Measurements from ENCODE around the gene WDR27.
"Not testable (repeated sequence)": the region's sequence is repeated elsewhere in the genome, so short reads cannot be mapped to it uniquely, and the experiment has no call there.

WDR27 gene

DNA sequence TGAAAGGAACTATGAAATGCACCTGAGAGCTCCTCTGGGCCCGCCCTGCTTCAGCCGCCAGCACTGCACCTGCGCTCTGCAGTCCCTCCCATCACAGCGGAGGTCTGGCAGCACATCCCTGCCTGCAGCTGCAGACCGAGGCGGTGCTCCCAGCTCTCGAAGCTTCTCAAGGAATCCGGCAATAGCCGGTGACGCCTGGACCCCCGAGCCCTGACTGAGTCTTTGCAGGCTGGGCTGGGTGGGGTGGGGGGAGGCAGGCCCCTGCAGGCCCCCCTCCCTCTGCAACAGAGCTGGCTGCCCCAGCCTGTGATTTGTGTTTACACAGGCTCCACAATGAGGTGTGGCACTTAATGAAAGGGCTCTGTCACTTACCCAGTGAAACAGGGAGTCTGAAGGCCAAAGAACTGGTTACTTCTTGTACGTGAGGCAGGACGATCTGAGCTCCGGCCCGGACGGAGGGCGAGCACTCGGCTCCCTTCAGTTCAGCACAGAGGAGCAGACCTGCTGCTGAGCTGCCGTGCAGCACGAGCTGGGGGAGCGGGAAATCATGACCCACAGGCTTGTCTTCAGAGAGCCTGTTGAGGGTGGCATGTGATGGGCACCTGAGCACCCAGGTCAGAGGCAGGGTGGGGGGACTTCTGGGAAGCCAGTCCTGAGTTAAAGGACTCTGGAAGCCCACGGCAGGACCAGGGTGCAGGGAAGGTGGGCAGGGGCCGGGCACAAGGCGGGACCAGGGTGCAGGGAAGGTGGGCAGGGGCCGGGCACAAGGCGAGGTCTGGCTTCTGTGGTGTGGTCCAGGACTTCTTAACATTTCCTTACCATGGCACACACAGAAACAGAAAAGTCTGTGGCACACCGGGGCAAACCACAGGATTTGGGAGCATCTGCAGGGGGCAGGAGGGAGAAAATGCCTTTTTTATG lies 255.9 kb downstream of the WDR27 start:
- DNase-seq (ENCODE audit: low read depth in 2 of 2): no peak

DNA sequence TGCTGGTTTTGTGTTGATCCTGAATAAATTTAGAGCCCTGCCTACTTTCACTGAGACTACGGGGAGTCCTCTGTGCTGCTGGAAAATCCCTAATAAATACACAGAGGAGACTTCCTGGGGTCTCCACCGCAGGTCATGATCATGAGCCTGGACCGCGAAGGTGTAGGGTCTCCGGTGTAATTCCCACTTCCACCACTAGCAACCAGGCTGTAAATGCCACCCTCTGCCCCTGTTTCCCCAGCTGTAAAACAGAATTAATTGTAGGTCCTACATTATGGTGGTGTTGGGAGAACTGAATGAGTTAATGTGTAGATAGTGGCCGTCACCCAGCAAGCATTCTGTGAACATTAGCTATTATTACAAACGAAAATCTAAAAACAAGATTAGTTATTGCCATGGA lies 256.6 kb downstream of the WDR27 start:
- no peak for DNase-seq (ENCODE audit: low read depth in 2 of 2)

DNA sequence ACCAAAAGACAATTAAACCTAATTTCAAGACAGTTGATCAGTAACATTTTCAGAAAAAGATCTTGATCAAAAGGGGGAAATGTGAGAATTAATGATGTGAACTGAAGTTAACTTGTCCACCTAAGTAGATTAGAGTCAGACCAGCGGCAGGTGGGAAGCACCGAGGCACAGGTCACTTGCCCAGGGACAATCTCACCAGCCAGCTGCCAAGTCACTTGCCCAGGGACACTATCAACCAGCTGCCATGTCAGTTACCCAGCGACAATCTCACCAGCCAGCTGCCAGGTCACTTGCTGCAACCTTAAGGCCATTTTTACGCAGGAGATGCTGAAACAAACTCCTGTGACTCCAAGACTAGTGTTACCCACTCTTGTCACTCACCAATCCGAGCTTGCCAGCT lies 260.5 kb downstream of the WDR27 start:
- DNase-seq (ENCODE audit: low read depth in 2 of 2): no peak

DNA sequence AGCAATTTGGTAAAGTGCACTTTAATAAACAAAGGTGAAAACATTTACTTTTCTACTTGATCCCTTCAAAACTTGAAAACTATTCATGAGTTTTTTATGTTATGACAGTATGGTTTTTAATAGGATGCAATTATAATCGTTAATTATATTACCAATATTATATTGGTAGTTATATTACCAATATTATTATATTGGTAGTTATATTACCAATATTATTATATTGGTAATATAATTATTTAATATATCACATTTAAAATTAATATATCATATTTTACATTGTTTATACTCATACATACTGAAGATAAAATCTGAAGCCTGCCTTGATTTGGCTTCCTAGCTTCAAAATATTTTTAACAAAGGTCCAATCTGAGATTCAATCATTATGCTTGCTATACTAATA lies 262.1 kb downstream of the WDR27 start:
- DNase-seq (ENCODE audit: low read depth in 2 of 2): no peak

DNA sequence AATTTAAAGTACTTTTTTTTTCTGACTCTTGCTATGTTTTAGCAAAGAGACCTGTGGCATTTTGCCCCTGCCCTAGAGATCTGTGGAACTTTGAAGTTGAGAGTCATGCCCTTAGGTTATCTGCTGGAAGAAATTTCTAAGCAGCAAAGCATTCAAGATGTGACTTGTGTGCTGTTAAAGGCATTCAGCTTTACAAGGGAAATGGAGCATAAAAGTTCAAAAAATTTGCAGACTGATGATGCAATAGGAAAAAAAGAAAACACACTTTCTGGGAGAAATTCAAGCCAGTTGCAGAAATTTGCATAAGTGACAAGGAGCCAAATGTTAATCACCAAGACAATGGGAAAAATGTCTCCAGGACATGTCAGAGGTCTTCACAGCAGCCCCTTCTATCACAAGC lies 267.3 kb downstream of the WDR27 start:
- DNase-seq (ENCODE audit: low read depth in 2 of 2): not testable (repeated sequence)

DNA sequence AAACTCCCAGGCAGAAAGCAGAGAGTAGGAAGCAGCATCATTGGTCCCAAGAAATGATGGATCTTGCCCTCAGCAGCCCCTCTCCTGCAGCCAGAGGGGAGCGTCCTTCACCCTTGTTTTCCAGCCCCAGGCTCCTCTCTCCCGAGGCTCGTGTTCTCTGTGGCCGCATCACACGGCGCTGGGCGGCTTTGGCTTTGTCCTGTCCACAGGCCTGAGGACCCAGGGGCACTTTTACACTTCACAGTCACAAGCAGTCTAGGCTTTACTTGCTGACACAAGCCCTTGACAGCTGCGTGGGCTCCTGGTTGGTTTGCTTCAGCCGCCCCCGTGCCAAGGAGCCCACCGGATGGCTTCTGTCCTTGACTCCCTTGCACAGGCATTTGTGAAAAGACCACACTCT lies 272.8 kb downstream of the WDR27 start:
- DNase-seq (ENCODE audit: low read depth in 2 of 2): no peak

DNA sequence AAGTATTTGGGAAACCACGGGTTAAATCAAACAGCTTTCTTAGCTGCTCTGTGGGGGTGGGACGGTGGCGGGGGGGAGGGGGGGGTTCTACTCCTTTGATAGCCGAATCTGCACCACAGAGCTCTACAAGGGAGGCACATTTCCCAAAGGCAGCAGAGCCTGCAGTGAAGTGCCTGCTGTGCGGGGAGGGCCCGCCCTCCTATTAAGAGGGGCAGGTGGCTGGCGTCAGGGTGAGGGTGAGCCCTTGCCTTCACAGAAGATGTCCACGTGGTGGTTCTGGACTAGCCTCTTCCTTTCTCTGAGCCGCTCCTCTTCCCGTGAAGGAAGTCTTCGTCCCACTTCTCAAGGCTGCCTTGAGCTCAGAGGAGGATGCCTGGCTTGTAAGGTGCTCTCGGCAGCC lies 273.3 kb downstream of the WDR27 start:
- DNase-seq (ENCODE audit: low read depth in 2 of 2): no peak

DNA sequence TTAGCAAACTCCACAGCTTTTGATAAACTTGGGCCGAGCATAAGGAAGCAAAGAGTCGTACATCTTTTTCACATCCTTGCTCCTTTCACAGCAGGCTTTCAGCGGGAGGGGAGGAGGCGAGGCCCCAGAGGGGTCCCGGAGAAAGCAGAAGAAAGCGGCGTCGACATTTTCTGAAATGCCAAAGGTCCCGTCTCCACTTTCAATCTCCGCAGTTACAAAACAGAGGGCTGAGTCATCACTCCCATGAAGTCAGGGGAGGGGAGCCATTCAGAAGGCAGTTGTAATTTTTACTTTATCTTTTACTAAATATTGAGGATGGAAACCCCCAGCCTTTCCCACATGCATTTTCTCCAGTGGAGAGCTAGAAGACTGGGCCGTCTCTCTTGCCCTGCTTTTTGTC lies 274.0 kb downstream of the WDR27 start:
- peak; percentile 63 to 71 for DNase-seq (ENCODE audit: low read depth in 2 of 2)

DNA sequence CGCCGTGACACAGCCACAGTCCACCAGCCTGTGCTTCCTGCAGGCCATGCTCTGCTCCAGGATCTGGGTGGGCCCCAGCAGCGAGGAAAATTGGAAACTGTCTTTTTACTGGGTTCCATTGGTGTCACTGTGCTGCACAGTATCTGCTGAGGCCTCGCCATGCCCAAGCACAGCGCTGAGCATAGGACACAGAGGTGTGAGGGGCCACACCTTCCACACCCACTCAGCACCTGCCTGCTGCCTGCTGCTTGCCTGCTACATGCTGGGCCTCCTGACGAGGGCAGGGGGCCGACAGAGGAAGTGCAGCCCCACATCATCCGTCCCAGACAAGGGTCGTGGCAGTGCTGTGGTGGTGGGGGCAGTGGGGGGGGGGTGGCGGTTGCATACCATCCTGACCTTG lies 275.2 kb downstream of the WDR27 start:
- no peak for DNase-seq (ENCODE audit: low read depth in 2 of 2)

DNA sequence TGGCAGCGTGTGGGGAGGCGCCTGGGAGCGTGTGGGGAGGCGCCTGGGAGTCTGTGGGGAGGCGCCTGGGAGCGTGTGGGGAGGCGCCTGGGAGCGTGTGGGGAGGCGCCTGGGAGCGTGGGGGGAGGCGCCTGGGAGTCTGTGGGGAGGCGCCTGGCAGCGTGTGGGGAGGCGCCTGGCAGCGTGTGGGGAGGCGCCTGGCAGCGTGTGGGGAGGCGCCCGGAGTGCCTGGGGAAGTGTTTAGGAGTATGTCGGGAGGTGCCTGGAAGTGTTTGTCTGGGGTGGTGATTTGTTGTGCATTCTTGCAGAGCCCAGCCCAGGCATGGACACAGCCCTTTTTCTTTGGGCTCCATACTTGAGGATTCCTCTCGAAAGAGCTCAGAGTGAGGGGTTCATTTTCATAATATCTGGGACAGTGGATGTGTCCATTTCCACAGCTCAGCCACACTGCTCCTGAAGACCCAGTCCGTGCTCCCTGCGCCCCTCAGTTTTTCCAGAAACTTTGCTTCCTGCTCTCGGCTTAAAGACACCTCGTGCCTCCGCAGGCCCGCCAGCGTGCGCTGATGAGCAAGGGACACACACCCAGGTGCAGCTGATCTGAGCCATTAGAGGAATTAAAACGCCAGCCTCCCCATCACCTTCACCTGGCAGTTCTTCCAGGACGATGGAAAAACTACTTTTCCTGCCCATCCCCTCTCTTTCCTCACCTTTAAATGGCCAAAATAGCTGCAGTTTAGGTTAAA lies 276.0 kb downstream of the WDR27 start:
- DNase-seq (ENCODE audit: low read depth in 2 of 2): no peak

DNA sequence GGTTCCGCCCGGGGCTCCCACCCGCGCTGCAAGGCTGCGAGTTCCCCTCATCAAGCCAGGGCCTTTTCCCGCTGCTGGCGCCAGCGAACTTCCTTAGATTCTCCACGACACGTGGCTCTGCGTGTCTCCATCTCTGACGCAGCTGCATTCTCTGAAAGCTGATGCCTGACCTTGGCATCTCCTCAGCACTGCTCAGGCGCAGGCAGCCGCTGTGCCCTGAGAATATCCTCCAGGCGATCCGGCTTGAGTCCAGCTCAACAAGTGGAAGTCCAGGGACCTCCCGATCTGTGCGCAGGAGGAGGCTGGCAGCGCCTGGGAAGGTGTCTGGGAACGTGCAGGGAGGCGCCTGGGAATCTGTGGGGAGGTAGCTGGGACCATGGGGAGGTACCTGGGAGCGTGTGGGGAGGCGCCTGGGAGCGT lies 277.0 kb downstream of the WDR27 start:
- no peak for DNase-seq (ENCODE audit: low read depth in 2 of 2)

DNA sequence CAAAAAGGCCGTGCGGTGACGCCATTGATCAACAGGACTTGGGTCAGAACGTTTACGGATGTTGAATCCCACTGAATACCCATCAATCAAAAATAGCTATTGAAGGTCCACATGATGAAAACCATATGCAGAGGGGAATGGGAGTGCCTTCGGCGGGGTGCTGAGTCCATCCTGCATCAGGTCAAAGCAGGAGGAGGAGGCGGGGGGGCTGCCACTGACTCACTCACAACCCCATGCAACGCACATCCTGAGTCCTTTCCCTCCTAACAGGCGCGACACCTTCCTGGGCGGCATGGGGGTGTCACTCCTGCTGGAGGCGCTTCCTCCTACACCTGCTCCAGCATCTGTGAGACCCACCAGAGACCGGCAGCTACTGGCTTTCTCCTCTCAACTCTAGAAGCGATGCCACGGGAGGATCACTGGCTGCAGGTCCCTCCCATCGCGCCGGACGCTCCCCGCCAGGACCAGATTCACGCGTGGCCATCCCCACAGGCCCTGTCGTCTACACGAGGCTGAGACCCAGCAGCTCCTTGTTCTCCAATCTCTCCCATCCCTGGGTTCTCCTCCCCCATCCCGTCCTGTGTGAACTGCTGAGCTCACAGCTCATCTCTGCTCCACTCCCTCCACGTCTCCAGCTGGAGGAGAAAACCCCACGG lies 277.6 kb downstream of the WDR27 start:
- no peak for DNase-seq (ENCODE audit: low read depth in 2 of 2)

DNA sequence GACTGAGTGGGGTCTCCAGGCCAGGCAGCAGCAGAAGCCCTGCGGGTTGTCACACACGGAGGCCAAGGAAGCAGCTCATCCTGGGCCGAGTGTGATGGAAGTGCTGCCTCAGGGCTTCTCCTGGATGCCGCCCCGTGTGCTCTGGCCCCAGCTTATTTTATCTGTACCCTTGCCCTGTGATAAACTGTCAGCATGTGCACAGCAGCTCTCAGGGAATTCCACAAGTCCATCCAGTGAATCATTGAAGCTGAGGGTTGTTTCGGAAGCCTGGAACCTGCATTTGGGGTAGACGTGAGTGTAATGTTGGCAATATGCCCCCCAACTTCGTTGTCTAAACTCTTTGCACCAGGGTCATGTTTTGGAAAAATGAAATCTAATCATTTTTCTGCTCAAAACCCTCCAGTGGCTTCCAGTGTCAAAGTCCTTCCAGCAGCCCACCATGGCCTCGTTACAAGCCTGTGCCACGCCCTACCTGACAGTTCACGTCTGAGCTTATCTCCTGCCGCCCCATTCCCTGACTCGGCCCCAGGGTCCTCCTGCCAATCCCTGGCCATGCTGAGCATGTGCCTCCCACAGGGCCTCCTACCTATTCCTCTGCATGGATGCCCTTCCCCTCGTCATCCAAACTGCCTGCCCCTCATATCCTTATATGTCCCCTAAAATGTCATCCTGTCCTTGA lies 280.1 kb downstream of the WDR27 start:
- DNase-seq (ENCODE audit: low read depth in 2 of 2): no peak

DNA sequence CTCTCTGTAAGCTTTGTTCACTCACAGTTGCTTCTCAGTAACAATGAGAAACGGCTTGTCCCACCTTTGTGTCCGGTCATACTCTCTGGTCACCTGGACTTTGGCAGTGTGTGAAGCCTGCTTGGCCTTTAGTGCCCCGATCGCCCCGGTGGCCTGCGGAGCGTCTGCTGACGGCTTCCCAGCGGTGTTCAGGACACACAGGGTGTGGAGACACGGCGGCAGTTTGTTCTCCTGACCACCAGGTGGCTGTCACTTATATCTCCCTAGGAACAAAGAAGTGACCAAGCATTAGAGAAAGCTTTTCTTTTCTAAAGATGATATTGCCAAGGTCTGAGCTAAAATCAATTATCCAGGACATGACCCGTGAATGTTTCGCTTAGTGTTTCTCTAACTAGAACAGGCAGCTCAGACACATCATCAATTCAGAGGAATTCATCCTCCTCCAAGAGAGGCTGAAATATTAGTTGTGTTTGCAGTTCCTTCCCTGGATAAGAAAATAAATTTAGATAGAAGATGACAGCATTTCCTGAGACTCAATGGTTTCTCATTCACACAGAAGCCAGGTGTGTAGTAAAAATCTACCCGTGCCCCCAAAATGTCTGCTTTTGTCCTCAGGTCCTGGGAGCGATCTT lies 280.8 kb downstream of the WDR27 start:
- DNase-seq (ENCODE audit: low read depth in 2 of 2): no peak

DNA sequence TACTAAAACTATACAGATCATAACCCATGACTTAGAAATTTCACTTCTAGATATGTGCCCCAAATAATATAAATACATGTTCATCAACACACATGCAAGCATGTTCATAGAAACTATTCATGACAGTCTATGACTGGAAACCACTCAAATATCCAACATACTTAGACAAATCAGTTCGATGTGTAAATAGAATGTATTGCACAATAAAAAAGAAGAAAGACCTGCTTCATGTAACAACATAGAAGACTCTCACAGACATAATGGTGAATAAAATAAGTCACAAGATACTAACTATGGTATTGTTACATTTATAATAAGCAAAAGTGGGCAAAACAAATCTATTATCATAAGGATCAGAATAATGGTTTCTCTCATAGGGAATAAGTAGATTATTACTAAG lies 284.7 kb downstream of the WDR27 start:
- DNase-seq (ENCODE audit: low read depth in 2 of 2): no peak

DNA sequence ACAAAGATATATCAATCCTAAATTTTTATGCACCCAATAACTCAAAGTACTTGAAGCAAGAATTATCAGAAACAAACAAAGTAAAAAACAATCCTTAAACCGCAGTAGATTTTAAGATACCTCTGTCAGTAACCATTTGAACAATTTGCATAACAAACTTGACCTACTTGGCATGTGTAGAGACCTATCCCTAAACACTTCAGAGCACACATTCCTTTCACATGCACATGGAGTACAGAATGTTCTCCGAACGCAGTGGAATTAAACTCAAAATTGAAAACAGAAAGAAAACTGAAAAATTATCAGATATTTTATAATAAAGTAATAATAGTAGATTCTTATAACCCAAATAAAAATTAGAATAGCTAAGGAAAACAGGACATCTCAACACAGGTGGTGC lies 285.6 kb downstream of the WDR27 start:
- DNase-seq (ENCODE audit: low read depth in 2 of 2): no peak

DNA sequence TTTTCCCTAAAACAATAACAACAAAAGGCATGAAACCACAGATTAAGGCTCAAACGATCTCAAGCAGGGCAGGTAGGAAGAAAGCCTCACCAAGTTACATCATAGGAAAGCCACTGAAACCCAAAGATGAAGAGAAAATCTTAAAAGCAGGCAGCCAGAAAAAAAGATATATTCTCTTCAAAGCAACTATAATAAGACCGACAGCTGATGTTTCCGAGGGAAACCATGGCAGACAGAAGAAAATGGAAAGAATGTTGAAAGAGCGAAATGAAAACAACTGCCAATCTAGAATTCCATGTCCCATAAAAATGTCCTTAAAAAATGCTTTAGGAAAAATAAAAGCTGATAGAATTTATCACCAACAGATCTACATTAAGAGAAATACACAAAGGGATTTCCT lies 286.6 kb downstream of the WDR27 start:
- no peak for DNase-seq (ENCODE audit: low read depth in 2 of 2)

DNA sequence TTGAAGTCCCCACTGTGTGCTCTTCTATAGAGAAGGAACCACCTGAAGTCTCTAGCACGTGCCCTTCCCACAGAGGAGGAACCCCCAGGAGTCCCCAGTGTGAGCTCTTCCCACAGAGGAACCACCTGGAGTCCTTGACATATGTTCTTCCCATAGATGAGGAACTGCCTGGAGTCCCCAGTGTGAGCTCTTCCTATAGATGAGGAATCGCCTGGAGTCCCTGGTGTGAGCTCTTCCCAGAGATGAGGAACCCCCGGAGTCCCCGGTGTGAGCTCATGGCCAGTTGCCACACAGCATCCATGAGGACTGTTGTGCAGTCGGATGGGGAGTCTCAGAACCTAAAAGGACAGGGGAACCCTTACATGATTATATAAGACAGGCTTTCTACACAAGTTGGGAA lies 290.1 kb downstream of the WDR27 start:
- DNase-seq (ENCODE audit: low read depth in 2 of 2): no peak

DNA sequence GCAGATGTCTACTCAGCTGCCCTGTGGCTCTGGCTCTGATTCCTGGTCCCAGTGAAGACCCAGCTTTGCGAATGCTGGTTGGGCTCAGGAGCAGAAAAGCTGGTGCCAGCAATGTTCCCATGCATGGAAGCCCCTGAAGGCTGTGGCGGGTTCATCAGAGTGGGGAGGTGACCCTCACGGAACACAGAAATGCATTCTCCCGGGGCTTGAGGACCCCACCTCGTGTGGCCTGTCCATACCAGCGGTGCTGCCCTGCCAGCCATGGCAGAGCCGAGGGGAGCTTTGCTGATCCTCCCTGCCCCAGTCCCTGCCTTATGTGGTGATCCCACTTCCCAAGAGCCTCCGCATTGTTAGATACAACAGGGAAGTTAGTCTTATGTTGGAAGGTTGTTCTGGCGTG lies 290.5 kb downstream of the WDR27 start:
- no peak for DNase-seq (ENCODE audit: low read depth in 2 of 2)

DNA sequence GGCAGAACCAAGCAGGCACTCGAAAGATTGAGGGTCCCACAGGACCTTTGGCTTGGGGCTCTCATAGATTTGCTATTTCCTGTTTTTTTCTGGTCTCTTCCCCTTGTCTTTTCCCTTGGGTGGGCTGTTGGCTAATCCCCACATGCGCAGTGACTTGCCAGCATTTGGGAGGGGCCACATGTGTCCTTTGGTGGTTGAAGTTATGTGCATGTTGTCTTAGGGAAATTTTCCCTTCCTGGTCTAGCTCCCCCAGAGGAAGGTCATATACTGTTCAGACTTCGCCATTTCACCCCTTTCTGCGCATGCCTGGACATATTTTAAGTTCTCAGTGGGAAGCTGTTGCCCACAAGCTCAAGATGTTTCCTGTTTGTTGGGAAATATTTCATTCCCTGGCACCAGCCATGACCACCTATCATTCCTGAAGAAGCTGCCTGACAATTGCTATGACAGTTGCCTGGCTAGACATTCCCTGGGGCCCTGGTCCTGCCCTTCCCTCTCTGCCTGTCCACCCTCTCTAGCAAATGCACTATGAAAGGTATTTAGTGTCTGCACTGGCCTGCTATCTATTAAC lies 292.0 kb downstream of the WDR27 start:
- no peak for DNase-seq (ENCODE audit: low read depth in 2 of 2)

DNA sequence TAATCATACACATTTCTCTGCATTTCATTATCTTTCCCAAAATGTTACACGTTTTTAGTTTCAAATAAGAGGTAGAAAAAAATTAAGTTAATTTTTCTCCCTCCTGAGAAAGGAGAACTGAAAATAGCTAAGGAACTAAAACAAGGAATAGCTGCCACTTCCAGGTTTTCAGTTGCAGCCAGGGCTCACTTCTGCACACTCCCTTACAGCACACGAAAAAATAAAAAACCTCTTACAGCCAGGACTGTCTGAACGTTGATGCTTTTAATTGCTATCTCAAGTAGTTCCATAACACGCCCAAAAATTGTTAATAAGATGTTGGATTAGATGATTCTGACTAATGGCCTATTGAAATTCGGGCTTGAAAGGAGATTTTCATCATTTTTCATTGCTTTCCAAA lies 294.5 kb downstream of the WDR27 start:
- no peak for DNase-seq (ENCODE audit: low read depth in 2 of 2)

Measured in fibroblast of skin of left quadriceps (primary cell).